Upper lobe of left lung (tissue), 6 donors: ENCODE results near the gene MMP23B. TPM values are rescaled to one million over a fixed set of nuclear protein-coding genes. Genes with fewer than 3 reads are reported as not detected.
A peak's percentile ranks its signal among the peaks of the same experiment; 100 is the strongest.

Source experiments
- ATAC-seq, 2 donors: fragments of 200-7000 bp; cut with Tn5 transposase; one replicate each; pipeline ENCODE4 v1.9.1; 2022; ENCODE audit warnings: mild to moderate bottlenecking in 2 of 2, moderate library complexity in 2 of 2; ENCODE audit not compliant: low FRiP score in 2 of 2
- DNase-seq, 2 donors: peaks; one replicate each; pipeline ENCODE4 v3.0.0-alpha.2; 2019 to 2020
- H3K27ac ChIP-seq, 4 donors: fragments of 200-600 bp; sonication (generic); one replicate each; pipeline ENCODE4 v1.5.1; 2016 to 2019
- H3K27me3 ChIP-seq, 4 donors: fragments of 200-600 bp; sonication (generic); one replicate each; pipeline ENCODE4 v1.5.1; 2017 to 2019
- H3K36me3 ChIP-seq, 4 donors: fragments of 200-600 bp; sonication (generic); one replicate each; pipeline ENCODE4 v1.5.1; 2016 to 2019
- H3K4me1 ChIP-seq, 4 donors: fragments of 200-600 bp; sonication (generic); one replicate each; pipeline ENCODE4 v1.5.1; 2018 to 2019
- H3K4me3 ChIP-seq, 4 donors: fragments of 200-600 bp; sonication (generic); one replicate each; pipeline ENCODE4 v1.5.1; 2017 to 2019; ENCODE audit warnings: mild to moderate bottlenecking in 2 of 4, moderate library complexity in 1 of 4
- H3K9me3 ChIP-seq, 4 donors: fragments of 200-600 bp; sonication (generic); one replicate each; pipeline ENCODE4 v1.5.1; 2018 to 2019
- CTCF ChIP-seq, 6 experiments: fragments of 450-650 bp in 4 of 6; fragments of 200-600 bp in 2 of 6; sonication (generic) in 2 of 6; IDR thresholded peaks; one replicate each; pipeline ENCODE4 v1.5.1; 2016 to 2019; ENCODE audit warnings: antibody characterized with exemption in 6 of 6
- EP300 ChIP-seq, 4 donors: sonication (generic); formaldehyde crosslinking; IDR thresholded peaks; one replicate each; pipeline ENCODE4 v1.5.1; 2017; ENCODE audit warnings: antibody characterized with exemption in 4 of 4, control low read depth in 2 of 4
- POLR2A ChIP-seq, 4 donors: fragments of 450-650 bp; IDR thresholded peaks; one replicate each; pipeline ENCODE4 v1.5.1; 2016 to 2017; ENCODE audit warnings: antibody characterized with exemption in 4 of 4, mild to moderate bottlenecking in 2 of 4
- POLR2AphosphoS5 ChIP-seq, 2 donors: sonication (generic); formaldehyde crosslinking; IDR thresholded peaks; one replicate each; pipeline ENCODE4 v1.5.1; 2017; ENCODE audit warnings: antibody characterized with exemption in 2 of 2
- WGBS, 2 donors: methylation state at CpG; one replicate each; pipeline ENCODE4 v1.1.5; 2017 to 2018; 5-methylcytosine and 5-hydroxymethylcytosine counted together
- total RNA-seq, 6 donors: library from RNA; depleted of rRNA in 4 of 6; stranded (reverse); fragments of >200 nt in 4 of 6; gene quantifications; one replicate each; pipeline versions ENCODE4 v1.1.0 to v1.2.1, GENCODE V29; 2016 to 2021
- donor health status: DM: no; HTN: no; CAD: no; lungs with moderate emphysema.
- donor health status: DM: no; HTN: yes; CAD: no; lungs with severe emphysema.

MMP23B gene
- total RNA-seq, 6 donors from 2014 or later: 13.6 to 79.3 (median 33.0) TPM; not detected in 1

GRCh38 chr1:1597275-1597930, 34.6 kb upstream of the MMP23B start:
- DNase-seq: no peak

GRCh38 chr1:1598051-1598719, 33.8 kb upstream of the MMP23B start:
- TF ChIP-seq POLR2A (IDR thresholded peaks at IDR 0.05) (no peak), POLR2AphosphoS5 (IDR thresholded peaks at IDR 0.05) (no peak), CTCF (IDR thresholded peaks at IDR 0.05) (no peak), EP300 (IDR thresholded peaks at IDR 0.05) (no peak)
- peak in 1 of 2 donors; percentile 75 for DNase-seq
- no peak for ATAC-seq
- H3K4me1 ChIP-seq: peaks cover 12 to 25% (median 19%) of the 10 kb centered on the region in 4 donors
- WGBS, 2 donors: 89 to 94% methylated on average over 13 to 27 of the region's 28 CpGs
- peaks cover 0 to 4% (median 1%) of the 10 kb centered on the region in 4 donors for H3K27me3 ChIP-seq
- H3K4me3 ChIP-seq: no peak overlapping the region
- H3K9me3 ChIP-seq: no peaks in the 10 kb centered on the region
- no peaks in the 10 kb centered on the region for H3K36me3 ChIP-seq
- H3K27ac ChIP-seq: no peak overlapping the region

More at GRCh38 chr1:1597275-1597930, 34.6 kb upstream of the MMP23B start:
- no peak overlapping the region for H3K27ac ChIP-seq
- no peak overlapping the region for H3K4me3 ChIP-seq
- no peaks in the 10 kb centered on the region for H3K36me3 ChIP-seq
- peaks cover 0 to 4% (median 1%) of the 10 kb centered on the region in 4 donors for H3K27me3 ChIP-seq
- no peak for TF ChIP-seq POLR2A (IDR thresholded peaks at IDR 0.05)
- TF ChIP-seq CTCF (IDR thresholded peaks at IDR 0.05): peak in 3 of 6 experiments; percentile 13 to 53 (median 24)
- no peak for ATAC-seq
- 19 to 35% methylated on average over 7 to 10 of the region's 16 CpGs for WGBS, 2 donors
- no peaks in the 10 kb centered on the region for H3K9me3 ChIP-seq
- H3K4me1 ChIP-seq: peaks cover 12 to 25% (median 19%) of the 10 kb centered on the region in 4 donors

GRCh38 chr1:1598720-1599029, 33.3 kb upstream of the MMP23B start:
- no peaks in the 10 kb centered on the region for H3K9me3 ChIP-seq
- DNase-seq (no peak), ATAC-seq (no peak)
- 75 to 92% methylated on average over 5 to 13 of the region's 13 CpGs for WGBS, 2 donors
- H3K27me3 ChIP-seq: peaks cover 0 to 4% (median 1%) of the 10 kb centered on the region in 4 donors
- H3K4me3 ChIP-seq: no peak overlapping the region
- no peaks in the 10 kb centered on the region for H3K36me3 ChIP-seq
- no peak for TF ChIP-seq CTCF (IDR thresholded peaks at IDR 0.05)
- H3K27ac ChIP-seq: no peak overlapping the region
- H3K4me1 ChIP-seq: peaks cover 12 to 25% (median 19%) of the 10 kb centered on the region in 4 donors

- Histone ChIP-seq H3K4me1 (peaks cover 12 to 25% (median 19%) of the 10 kb centered on the region in 4 donors), H3K9me3 (no peaks in the 10 kb centered on the region), H3K27me3 (peaks cover 0 to 4% (median 1%) of the 10 kb centered on the region in 4 donors), H3K36me3 (no peaks in the 10 kb centered on the region), H3K27ac (no peak overlapping the region), H3K4me3 (peak overlapping the region in 3 of 4 donors; percentile 46 to 54 (median 50))
- ATAC-seq (peak in 1 of 2 donors; percentile 56), DNase-seq (peak in 1 of 2 donors; percentile 91)
- TF ChIP-seq EP300 (IDR thresholded peaks at IDR 0.05): no peak
- TF ChIP-seq CTCF (IDR thresholded peaks at IDR 0.05): peak in 3 of 6 experiments; percentile 19 to 47 (median 38)
- no peak for TF ChIP-seq POLR2A (IDR thresholded peaks at IDR 0.05)
- no peak for TF ChIP-seq POLR2AphosphoS5 (IDR thresholded peaks at IDR 0.05)
- WGBS, 2 donors: 25 to 53% methylated on average over 27 to 31 of the region's 111 CpGs
These were observed 32.7 kb upstream of the MMP23B start for GRCh38 chr1:1599030-1599934.
